Measurements from ENCODE around the gene CLRN1.

GRCh38 chr3:150931745-150932144 lies 40.8 kb downstream of the CLRN1 start:
- TF ChIP-seq CTCF (conservative IDR thresholded peaks at IDR 0.05 in 1 of 2, IDR thresholded peaks at IDR 0.05 in 1 of 2; ENCODE audit: low read depth in 1 of 2, low read length in 2 of 2) (no peak), EZH2 (IDR thresholded peaks at IDR 0.05; ENCODE audit: low read length, missing control alignments) (no peak)

All from fibroblast of lung (primary cell).